Stimulated activated CD8-positive, alpha-beta memory T cell treated with anti-CD3 and anti-CD28 coated beads, Interleukin-7, amount 100 ng/mL, for 4 hours (primary cell): Measurements from ENCODE around the gene RERE.
"Not testable (repeated sequence)": the region's sequence is repeated elsewhere in the genome, so short reads cannot be mapped to it uniquely, and the experiment has no call there.

Experiments
- DNase-seq, 2 donors: peaks; one replicate each; pipeline ENCODE4 v3.0.0-alpha.2; 2020; ENCODE audit warnings: low read depth in 2 of 2

RERE gene

DNA sequence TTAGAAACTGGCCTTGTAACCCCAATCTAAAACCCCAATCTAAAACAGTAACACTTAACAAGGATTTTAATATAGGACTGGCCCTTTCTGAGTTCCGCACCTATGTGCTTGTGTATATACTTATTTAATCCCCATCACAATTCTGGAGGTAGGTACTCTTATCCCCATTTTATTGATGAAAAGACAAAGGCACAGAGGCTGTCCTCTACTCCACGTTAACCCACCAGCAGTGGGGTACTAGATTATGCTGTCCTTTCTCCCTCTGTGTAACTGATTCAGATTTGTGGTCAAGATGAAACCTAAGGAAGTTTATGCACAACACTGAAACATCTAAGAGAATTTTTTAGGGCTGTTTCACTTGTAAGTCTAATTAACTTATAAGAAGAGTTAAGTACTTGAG is 175.3 kb downstream of the RERE start:
- no peak for DNase-seq

GRCh38 chr1:8641377-8641997 is 176.0 kb downstream of the RERE start:
- DNase-seq, result no peak

- no peak for DNase-seq
Observed at GRCh38 chr1:8640950-8641349, 176.5 kb downstream of the RERE start.

DNA sequence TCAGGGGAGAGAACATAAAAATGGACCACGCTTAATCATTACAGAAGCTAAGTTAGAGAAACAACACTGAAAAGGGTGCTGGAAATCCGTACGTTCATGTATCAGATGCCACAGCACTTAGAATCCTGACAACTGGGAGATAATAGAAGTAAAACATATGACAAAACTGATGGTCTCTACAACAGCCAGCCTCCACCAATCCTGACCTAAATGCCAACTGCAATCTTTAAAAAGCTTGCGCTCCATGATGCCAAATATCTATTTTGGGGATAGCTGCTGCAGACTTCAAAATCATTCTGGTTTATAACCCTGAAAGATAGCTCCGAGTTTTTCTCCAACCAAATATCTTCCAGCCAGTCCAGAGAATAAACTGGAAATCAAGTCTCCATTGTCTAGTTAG is 178.3 kb downstream of the RERE start:
- DNase-seq, result no peak

DNA sequence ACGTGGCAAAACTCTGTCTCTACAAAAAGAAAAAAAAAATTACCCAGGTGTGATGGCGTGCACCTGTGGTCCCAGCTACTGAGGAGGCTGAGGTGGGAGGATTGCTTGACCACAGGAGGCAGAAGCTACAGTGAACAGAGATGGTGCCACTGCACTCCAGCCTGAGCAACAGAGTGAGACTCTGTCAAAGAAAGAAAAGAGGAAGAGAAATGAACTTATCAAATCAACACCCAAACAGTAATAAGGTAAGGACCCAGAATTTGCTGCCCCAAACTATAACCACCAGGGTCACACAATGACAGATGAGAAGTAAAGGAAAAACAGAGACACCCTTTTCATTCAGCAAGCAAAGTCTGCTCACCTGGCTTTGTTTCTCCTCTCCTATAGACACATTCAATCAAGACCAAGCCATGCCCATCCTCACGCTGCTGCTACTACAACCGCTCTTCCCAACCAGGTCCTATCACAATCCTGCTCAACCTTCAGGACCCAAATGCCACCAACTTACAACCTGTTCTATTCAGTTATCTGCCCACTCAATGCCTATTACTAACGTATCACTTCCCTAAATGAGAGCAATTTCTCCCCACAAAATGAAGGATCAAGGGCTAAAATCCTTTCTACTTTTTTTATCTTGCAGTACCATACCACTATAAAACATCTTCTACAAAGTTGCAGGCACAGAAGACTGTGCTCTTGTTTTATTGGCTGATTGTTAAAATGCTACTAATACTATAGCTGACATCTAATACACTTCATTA is 183.5 kb downstream of the RERE start:
- DNase-seq, result no peak

- DNase-seq, result no peak
Observed at GRCh38 chr1:8632102-8632501, 185.3 kb downstream of the RERE start.

GRCh38 chr1:8631163-8631562 is 186.3 kb downstream of the RERE start:
- DNase-seq, result no peak

- DNase-seq, result no peak
Observed at GRCh38 chr1:8629241-8630091, 188.0 kb downstream of the RERE start.

DNA sequence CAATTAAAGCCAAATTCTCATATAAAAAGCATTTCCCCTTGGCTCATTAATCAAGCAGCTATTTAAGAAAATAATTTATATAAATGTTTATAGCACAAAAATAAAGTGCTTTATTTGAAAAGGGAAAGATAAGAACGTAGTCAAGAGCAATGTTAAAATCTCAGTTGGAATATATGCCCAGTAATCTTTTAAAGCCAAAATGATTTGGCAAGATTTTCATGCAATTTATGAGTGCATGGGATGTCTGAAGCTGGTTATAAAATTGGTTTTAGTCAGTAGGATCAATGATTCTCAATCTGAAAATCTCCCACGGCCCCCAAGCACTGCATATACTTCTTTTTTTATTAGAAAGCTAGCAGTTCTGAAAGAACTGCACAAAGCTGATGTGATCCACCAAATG is 188.8 kb downstream of the RERE start:
- no peak for DNase-seq

GRCh38 chr1:8627728-8628127 is 189.7 kb downstream of the RERE start:
- no peak for DNase-seq

DNA sequence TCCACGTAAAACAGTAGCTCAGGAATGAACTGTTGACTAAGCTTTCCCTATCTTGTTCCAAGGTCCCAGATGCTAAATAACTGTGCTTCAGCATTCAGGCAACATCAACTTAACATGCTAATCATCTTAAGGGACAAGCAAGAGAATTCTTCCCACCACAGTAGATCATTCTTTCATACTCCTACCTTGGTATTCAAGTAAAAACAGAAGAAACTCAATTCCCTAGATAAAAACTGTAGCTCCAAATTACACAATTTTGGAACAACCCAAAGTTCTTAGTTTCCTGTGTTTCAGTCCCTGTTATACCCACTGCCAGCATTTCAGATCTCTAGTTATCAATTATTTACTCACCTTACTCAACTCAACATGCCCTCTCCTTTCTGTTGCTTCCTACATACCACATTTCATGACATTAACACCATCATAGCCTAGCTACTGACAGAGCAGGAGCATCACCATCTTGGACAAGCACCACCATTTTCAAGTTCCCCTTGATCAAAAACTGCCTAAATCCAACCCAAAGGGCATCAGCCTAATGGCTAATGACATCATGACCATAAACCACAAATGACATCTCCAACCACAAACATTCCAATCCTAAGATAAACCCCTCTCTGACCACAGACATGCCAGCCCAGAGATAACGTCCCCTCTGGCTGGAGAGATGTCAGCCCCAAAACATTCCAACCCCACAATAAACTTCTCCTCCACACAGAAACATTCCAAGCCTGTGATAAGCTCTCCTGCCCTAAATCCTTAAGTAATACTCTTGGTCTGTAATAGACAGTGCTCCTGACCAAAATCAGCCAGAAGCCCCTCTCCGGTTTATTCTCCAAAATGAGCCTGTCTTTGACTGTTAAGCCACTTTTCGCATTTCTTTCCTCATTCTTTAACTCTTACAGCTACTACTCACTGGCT is 191.2 kb downstream of the RERE start:
- DNase-seq, result no peak

- no peak for DNase-seq
Observed at GRCh38 chr1:8625491-8625890, 191.9 kb downstream of the RERE start.

GRCh38 chr1:8623651-8624192 is 193.7 kb downstream of the RERE start:
- DNase-seq, result not testable (repeated sequence)

- not testable (repeated sequence) for DNase-seq
Observed at GRCh38 chr1:8621785-8622348, 195.6 kb downstream of the RERE start.

GRCh38 chr1:8621034-8621582 is 196.3 kb downstream of the RERE start:
- not testable (repeated sequence) for DNase-seq

DNA sequence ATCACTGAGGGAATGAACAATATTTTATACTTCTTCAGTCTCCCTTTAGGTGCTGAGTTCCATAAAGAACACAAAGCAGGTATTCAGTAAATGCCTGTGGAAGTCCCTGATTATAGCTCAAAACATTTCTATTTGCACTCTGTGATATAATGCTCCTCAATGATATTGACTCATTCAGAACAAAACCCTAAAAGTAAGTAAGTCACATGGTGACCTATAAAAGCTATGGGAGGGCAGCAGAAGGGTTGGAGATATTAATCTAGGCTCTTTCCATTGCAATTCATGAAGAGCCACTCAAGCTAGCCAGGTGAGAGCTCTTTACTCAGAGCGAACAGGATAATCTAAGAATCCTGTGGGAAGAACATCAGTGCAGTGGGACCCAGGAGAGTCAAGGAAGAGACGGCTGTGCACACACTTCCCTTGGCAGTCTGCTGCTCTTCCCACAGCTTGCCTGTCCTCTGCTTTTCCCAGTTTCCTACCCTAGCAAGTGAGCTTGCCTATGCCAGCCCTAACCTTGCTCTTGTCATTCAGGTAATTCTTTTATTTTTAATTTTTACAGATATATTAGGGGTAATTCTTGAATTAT is 197.4 kb downstream of the RERE start:
- DNase-seq, result not testable (repeated sequence)

DNA sequence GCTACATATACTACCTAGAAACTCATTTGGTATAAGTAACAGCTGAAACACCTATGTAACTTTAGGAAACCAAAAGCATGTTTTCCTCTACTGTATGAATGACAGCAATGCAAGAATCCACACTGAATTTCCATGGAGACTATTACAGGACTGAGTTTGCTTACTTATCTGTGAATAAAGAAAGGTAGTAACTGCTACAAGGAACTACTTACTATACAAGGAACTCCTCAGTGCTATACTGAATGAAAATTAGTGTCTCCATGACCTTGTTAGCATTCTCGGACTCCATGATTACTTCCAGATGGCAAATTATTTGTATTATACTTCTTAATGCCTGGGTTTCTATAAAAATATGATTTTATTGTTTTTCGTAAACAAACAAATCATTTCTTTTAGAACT is 198.0 kb downstream of the RERE start:
- DNase-seq, result not testable (repeated sequence)

GRCh38 chr1:8616791-8617190 is 200.6 kb downstream of the RERE start:
- not testable (repeated sequence) for DNase-seq

- DNase-seq, result not testable (repeated sequence)
Observed at GRCh38 chr1:8611634-8612515, 205.6 kb downstream of the RERE start.
